Effector memory CD8-positive, alpha-beta T cell (primary cell): ENCODE measurements around the gene PAX7.

Experiments
- ATAC-seq: fragments of 150-1000 bp; cut with Tn5 transposase; replicated peaks from 2 replicates; pipeline ENCODE4 v1.10.0; 2021; ENCODE audit warnings: mild to moderate bottlenecking, moderate library complexity
- DNase-seq, 3 experiments: peaks; one replicate each; pipeline ENCODE4 v3.0.0; 2021
- H3K27ac Mint-ChIP-seq, 2 donors: one replicate each; pipeline ENCODE4 v1.8.0; 2022; ENCODE audit warnings: mild to moderate bottlenecking in 2 of 2, mixed read lengths in 2 of 2, moderate library complexity in 2 of 2
- H3K27me3 Mint-ChIP-seq, 2 donors: one replicate each; pipeline ENCODE4 v1.8.0; 2022; ENCODE audit warnings: mixed read lengths in 2 of 2
- H3K36me3 Mint-ChIP-seq: one replicate; pipeline ENCODE4 v1.8.0; 2022; ENCODE audit warnings: mild to moderate bottlenecking, moderate library complexity, mixed read lengths; ENCODE audit not compliant: insufficient read depth
- H3K4me1 Mint-ChIP-seq, 2 donors: one replicate each; pipeline ENCODE4 v1.8.0; 2022; ENCODE audit warnings: low read depth in 2 of 2, mixed read lengths in 2 of 2
- H3K4me3 Mint-ChIP-seq, 2 donors: one replicate each; pipeline ENCODE4 v1.8.0; 2022; ENCODE audit warnings: mild to moderate bottlenecking in 2 of 2, mixed read lengths in 2 of 2, moderate library complexity in 2 of 2
- H3K9me3 Mint-ChIP-seq, 2 donors: one replicate each; pipeline ENCODE4 v1.8.0; 2022; ENCODE audit warnings: mixed read lengths in 2 of 2

PAX7 gene

GRCh38 chr1:18641005-18641941, 10.6 kb downstream of the PAX7 start:
- DNase-seq, result no peak
- Mint-ChIP-seq H3K36me3 (no peaks in the 10 kb centered on the region), H3K27ac (no peak overlapping the region), H3K9me3 (no peaks in the 10 kb centered on the region), H3K4me1 (peaks cover 8 to 12% of the 10 kb centered on the region in 2 donors), H3K4me3 (no peak overlapping the region), H3K27me3 (peaks cover 96 to 100% of the 10 kb centered on the region in 2 donors)
- no peak for ATAC-seq

DNA sequence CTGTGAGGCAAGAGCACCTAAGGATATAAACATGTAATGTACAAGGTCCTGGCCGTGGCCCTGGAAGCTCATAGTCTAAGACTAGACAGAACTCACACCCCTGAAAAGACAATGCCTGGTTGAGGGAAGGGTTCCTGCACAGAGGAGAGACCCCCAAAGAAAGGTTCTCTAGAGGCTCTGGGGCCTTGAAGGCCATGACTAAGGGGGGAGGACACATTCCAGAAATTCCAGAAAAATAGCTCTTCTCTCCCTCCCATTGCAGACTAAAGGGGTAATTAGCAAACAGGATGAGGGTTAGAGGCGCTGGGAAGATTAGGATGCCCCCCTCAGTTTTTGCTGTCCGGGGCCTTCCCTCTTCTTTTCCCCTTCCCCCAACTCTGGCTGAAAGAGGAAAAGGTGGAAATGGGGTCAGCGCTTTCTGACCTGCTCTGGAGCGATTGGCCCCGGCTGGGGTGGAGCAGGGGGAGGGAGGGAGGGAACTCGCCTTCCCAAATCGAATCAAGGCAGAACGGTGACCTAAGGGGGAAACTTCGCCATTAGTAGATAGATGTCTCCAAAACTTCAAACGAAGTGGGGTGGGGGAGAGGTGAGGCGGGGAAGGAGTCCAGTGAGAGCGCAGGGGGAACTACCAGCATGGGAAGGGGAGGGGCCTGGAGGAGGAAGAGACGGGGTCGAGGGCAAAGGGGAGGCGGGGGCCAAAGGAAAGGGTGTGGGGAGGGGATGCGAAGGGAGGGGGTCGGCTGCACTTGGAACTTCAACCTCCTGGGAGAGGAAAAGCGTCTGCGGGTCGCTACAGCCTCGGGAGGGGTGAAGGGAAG, 11.8 kb downstream of the PAX7 start:
- H3K4me1 Mint-ChIP-seq, result peaks cover 8 to 13% of the 10 kb centered on the region in 2 donors
- no peak for DNase-seq
- H3K4me3 Mint-ChIP-seq, result no peak overlapping the region
- H3K27me3 Mint-ChIP-seq, result peaks cover 88 to 96% of the 10 kb centered on the region in 2 donors
- no peaks in the 10 kb centered on the region for H3K36me3 Mint-ChIP-seq
- H3K9me3 Mint-ChIP-seq, result no peaks in the 10 kb centered on the region
- H3K27ac Mint-ChIP-seq, result no peak overlapping the region
- ATAC-seq, result no peak

DNA sequence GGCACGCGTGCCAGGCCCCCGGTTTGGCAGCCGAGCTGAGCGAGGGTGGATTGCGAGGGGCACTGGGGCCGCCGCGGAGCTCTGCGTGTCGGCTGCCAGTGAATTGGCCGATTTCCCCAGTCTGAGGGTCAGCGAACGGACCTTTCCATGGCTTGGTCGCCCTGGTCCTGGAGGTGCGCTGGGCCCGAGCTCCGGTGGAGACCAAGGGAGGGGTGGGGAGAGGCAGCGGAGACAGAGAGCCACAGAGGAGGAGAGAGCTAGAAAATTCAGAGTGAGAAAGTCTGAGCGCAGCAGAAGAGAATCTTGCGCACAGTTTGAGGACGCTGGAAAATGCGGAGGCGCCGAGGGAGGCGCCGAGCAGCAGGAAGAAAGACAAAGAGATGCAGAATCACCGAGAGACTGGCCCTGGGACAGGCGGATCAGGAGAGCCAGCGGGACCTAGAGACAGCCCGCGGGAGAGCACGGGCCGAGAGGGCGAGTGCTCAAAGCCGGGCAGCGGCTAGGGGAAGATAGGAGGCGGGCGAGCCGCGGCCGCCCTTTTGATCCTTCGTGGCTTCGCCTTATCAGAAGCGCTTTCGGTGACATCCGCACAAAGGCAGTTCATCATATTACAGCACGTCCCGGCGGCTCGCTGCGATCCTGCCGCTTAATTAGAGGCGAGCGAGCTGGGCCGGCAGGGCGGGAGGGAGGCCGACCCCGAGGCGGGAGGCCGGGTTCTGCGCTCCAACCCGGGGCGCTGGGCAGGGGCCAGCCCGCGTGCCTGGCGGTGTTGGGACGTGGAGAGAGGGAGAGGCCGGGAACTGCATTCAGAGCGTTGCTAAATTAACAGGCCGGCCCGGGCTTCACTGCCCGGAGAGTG, 12.7 kb downstream of the PAX7 start:
- peaks cover 8 to 13% of the 10 kb centered on the region in 2 donors for H3K4me1 Mint-ChIP-seq
- H3K27ac Mint-ChIP-seq, result no peak overlapping the region
- H3K36me3 Mint-ChIP-seq, result no peaks in the 10 kb centered on the region
- H3K4me3 Mint-ChIP-seq, result no peak overlapping the region
- no peak for ATAC-seq
- peaks cover 88 to 96% of the 10 kb centered on the region in 2 donors for H3K27me3 Mint-ChIP-seq
- no peaks in the 10 kb centered on the region for H3K9me3 Mint-ChIP-seq
- DNase-seq, result no peak

- Mint-ChIP-seq H3K27ac (no peak overlapping the region), H3K9me3 (no peaks in the 10 kb centered on the region), H3K27me3 (peaks cover 88 to 96% of the 10 kb centered on the region in 2 donors), H3K36me3 (no peaks in the 10 kb centered on the region), H3K4me3 (no peak overlapping the region), H3K4me1 (peaks cover 8 to 13% of the 10 kb centered on the region in 2 donors)
- ATAC-seq (no peak), DNase-seq (no peak)
These were observed 13.4 kb downstream of the PAX7 start for GRCh38 chr1:18644013-18644399.

GRCh38 chr1:18644446-18644845, 13.8 kb downstream of the PAX7 start:
- Mint-ChIP-seq H3K9me3 (no peaks in the 10 kb centered on the region), H3K4me3 (no peak overlapping the region), H3K27me3 (peaks cover 87 to 96% of the 10 kb centered on the region in 2 donors), H3K4me1 (peaks cover 5 to 13% of the 10 kb centered on the region in 2 donors), H3K36me3 (no peaks in the 10 kb centered on the region), H3K27ac (no peak overlapping the region)
- DNase-seq, result no peak
- ATAC-seq, result no peak

DNA sequence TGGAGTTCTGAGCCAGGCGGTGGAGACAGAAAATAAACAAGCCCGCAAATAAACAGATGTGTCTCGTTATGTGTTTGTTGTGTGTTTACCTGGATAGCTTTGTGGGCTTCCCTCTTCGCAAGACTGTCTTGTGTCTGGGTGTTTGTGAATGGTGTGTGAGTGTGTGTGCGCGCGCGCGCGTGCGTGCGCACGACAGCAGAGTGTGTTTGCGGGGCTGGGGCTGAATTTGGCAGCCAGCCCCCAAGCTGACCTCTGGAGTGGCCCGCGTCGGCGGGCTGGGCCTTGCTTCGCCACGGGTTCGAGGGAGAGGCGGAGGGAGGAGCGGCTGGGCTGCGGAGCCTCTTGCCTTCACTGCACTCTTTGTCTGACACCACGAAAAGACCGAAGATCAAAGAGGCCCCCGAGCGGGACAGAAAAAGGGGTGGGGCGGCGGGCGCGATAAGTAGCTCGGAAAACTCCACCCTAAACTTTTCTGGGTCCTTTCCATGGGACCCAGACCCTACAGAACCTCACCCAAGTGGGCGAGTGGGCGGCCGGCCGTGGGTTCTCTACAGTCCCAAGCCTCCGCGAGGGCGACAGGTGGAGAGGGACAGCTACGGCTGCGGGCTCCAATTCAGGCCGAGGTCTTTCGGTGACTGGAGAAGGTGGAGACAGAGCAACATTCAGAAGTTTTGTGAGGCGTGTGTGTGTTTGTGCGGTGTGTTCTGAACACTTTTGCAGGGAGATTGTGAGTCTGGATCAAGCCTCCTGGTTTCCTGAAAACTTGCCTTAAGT, 14.5 kb downstream of the PAX7 start:
- Mint-ChIP-seq H3K27me3 (peaks cover 87 to 96% of the 10 kb centered on the region in 2 donors), H3K9me3 (no peaks in the 10 kb centered on the region), H3K4me1 (peaks cover 4 to 13% of the 10 kb centered on the region in 2 donors), H3K4me3 (no peak overlapping the region), H3K36me3 (no peaks in the 10 kb centered on the region), H3K27ac (no peak overlapping the region)
- no peak for DNase-seq
- no peak for ATAC-seq

DNA sequence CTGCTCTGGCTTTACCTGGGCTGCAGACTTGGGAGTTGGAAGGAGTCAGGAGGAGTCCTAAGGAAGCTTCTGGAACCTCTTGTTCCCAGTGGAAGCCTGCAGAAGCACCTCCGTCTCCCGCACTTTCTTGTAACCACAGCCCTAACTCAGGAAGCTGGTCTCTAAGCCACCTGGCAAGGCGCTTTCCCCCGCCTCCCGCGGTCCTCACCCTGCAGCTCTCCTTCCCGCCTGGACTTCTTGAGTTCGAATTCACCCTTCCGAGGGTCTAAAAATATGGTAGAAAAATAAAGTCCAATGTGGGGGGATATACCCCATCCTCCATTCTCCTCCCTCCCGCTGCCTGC, 15.1 kb downstream of the PAX7 start:
- Mint-ChIP-seq H3K27ac (no peak overlapping the region), H3K9me3 (no peaks in the 10 kb centered on the region), H3K27me3 (peaks cover 87 to 96% of the 10 kb centered on the region in 2 donors), H3K36me3 (no peaks in the 10 kb centered on the region), H3K4me1 (peaks cover 4 to 13% of the 10 kb centered on the region in 2 donors), H3K4me3 (no peak overlapping the region)
- ATAC-seq, result no peak
- DNase-seq, result no peak

GRCh38 chr1:18646091-18646785, 15.6 kb downstream of the PAX7 start:
- Mint-ChIP-seq H3K4me1 (peaks cover 4 to 13% of the 10 kb centered on the region in 2 donors), H3K9me3 (no peaks in the 10 kb centered on the region), H3K27ac (no peak overlapping the region), H3K4me3 (no peak overlapping the region), H3K36me3 (no peaks in the 10 kb centered on the region), H3K27me3 (peaks cover 87 to 96% of the 10 kb centered on the region in 2 donors)
- DNase-seq (no peak), ATAC-seq (no peak)

GRCh38 chr1:18646786-18647410, 16.3 kb downstream of the PAX7 start:
- H3K27me3 Mint-ChIP-seq, result peaks cover 86 to 94% of the 10 kb centered on the region in 2 donors
- no peak for ATAC-seq

DNA sequence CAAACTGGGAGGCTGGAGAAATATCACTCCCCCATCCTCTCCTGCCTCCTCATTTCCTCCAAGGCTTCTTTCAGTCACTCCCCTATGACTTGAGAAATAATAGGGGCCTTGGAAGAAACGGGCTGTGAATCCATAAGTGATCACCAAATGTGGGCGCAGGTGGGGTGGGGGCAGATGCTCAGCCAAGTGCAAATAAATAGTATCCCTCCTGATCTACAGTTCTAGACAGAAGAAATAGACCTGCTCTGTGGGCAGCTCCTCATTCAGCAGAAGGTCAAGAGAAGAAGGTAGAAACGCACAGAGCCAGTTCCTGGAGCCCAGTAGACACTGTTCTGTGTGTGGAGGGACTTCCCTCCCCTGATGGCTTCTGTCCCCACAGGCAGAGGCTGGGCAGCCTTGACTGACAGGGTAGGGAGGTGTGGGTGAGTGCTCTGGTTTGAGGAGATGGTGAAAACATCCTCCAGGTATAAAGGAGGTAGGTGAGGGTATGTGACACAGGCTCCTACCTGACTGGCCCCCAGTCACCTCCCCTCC, 17.1 kb downstream of the PAX7 start:
- Mint-ChIP-seq H3K27me3 (peaks cover 87 to 94% of the 10 kb centered on the region in 2 donors), H3K4me1 (peaks cover 4 to 11% of the 10 kb centered on the region in 2 donors), H3K36me3 (no peaks in the 10 kb centered on the region), H3K4me3 (no peak overlapping the region), H3K9me3 (no peaks in the 10 kb centered on the region), H3K27ac (no peak overlapping the region)
- DNase-seq (no peak), ATAC-seq (no peak)

More at GRCh38 chr1:18646786-18647410, 16.3 kb downstream of the PAX7 start:
- Mint-ChIP-seq H3K36me3 (no peaks in the 10 kb centered on the region), H3K4me1 (peaks cover 4 to 11% of the 10 kb centered on the region in 2 donors), H3K4me3 (no peak overlapping the region), H3K9me3 (no peaks in the 10 kb centered on the region), H3K27ac (no peak overlapping the region)
- DNase-seq, result no peak

- peaks cover 7 to 8% of the 10 kb centered on the region in 2 donors for H3K4me1 Mint-ChIP-seq
- ATAC-seq (no peak), DNase-seq (no peak)
- H3K4me3 Mint-ChIP-seq, result no peak overlapping the region
- H3K27ac Mint-ChIP-seq, result no peak overlapping the region
- peaks cover 88 to 94% of the 10 kb centered on the region in 2 donors for H3K27me3 Mint-ChIP-seq
- no peaks in the 10 kb centered on the region for H3K9me3 Mint-ChIP-seq
- no peaks in the 10 kb centered on the region for H3K36me3 Mint-ChIP-seq
These were observed 19.2 kb downstream of the PAX7 start for GRCh38 chr1:18649693-18650370.
